Brain microvascular endothelial cell (primary cell): Measurements from ENCODE around the gene E2F1.
"Not testable (repeated sequence)": the region's sequence is repeated elsewhere in the genome, so short reads cannot be mapped to it uniquely, and the experiment has no call there.

ENCODE experiments used
- DNase-seq: peaks from one replicate; pipeline ENCODE4 v3.0.0-alpha.2; 2020
- H3K27ac ChIP-seq: fragments of 250-450 bp; sonication (Bioruptor Pico); 2 replicates; pipeline ENCODE4 v1.5.1; 2020; ENCODE audit warnings: mild to moderate bottlenecking, moderate library complexity
- H3K27me3 ChIP-seq: fragments of 250-450 bp; sonication (Bioruptor Pico); replicated peaks from 2 replicates; pipeline ENCODE4 v1.5.1; 2020; ENCODE audit warnings: mild to moderate bottlenecking
- H3K36me3 ChIP-seq: fragments of 250-450 bp; sonication (Bioruptor Pico); replicated peaks from 2 replicates; pipeline ENCODE4 v1.5.1; 2020; ENCODE audit warnings: mild to moderate bottlenecking
- H3K4me3 ChIP-seq: 2 replicates; pipeline ENCODE4 v1.5.1; 2011; ENCODE audit warnings: low read depth, mild to moderate bottlenecking, control low read depth, low read length, moderate library complexity
- in situ Hi-C: cut with HindIII; loops from 2 replicates; pipeline ENCODE4 v1.10.0; 2017; ENCODE audit warnings: low sequenced_read_pairs, low pct_ligation_motif_present
- TF ChIP-seq, protein P1 (sequence below): IDR thresholded peaks from 2 replicates; pipeline ENCODE4 v1.5.1; 2011; ENCODE audit warnings: low read depth, mild to moderate bottlenecking, moderate library complexity, low read length, control low read depth, inconsistent platforms; ENCODE audit errors: missing control alignments

Gene E2F1

DNA sequence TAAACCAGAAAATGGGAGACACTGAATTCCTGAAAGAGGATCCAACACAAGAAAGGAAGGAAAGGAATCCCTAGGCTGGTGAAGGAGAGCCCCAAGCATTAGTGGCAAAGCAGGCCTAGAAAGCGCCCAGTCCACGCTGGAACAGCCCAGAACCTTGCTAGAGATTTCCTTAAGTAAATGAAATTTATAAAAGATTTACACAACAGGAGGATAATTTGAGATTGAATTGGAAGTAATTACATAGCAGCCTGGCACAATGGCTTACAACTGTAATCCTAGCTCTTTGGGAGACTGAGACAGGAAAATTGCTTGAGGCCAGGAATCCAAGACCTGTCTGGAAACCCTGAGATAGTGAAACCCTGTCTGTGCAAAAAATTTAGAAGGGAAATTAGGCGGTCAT lies 50.8 kb downstream of the E2F1 start:
- H3K4me3 ChIP-seq: no peak overlapping the region
- DNase-seq: no peak
- H3K36me3 ChIP-seq: peaks cover 10% of the 10 kb centered on the region
- H3K27me3 ChIP-seq: no peaks in the 10 kb centered on the region
- in situ Hi-C loops: no loop called here
- H3K27ac ChIP-seq: no peak overlapping the region
- TF ChIP-seq, protein P1, sequence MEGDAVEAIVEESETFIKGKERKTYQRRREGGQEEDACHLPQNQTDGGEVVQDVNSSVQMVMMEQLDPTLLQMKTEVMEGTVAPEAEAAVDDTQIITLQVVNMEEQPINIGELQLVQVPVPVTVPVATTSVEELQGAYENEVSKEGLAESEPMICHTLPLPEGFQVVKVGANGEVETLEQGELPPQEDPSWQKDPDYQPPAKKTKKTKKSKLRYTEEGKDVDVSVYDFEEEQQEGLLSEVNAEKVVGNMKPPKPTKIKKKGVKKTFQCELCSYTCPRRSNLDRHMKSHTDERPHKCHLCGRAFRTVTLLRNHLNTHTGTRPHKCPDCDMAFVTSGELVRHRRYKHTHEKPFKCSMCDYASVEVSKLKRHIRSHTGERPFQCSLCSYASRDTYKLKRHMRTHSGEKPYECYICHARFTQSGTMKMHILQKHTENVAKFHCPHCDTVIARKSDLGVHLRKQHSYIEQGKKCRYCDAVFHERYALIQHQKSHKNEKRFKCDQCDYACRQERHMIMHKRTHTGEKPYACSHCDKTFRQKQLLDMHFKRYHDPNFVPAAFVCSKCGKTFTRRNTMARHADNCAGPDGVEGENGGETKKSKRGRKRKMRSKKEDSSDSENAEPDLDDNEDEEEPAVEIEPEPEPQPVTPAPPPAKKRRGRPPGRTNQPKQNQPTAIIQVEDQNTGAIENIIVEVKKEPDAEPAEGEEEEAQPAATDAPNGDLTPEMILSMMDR: no peak

DNA sequence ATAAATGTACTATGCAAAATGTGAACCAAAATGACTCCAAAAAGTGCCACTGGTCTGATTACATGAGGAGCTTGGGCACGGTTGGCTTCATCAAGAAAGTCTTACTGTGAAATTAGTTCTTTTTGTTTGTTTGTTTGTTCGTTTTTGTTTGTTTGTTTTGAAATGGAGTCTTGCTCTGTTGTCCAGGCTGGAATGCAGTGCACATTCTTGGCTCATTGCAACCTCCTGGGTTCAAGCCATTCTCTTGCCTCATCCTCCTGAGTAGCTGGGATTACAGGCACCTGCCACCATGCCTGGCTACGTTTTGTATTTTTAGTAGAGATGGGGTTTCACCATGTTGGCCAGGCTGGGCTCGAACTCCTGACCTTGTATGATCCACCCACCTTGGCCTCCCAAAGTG lies 54.3 kb downstream of the E2F1 start:
- in situ Hi-C loops, H3K27ac ChIP-seq, H3K4me3 ChIP-seq, DNase-seq, H3K27me3 ChIP-seq: not testable (repeated sequence)
- H3K36me3 ChIP-seq: peaks cover 12% of the 10 kb centered on the region

DNA sequence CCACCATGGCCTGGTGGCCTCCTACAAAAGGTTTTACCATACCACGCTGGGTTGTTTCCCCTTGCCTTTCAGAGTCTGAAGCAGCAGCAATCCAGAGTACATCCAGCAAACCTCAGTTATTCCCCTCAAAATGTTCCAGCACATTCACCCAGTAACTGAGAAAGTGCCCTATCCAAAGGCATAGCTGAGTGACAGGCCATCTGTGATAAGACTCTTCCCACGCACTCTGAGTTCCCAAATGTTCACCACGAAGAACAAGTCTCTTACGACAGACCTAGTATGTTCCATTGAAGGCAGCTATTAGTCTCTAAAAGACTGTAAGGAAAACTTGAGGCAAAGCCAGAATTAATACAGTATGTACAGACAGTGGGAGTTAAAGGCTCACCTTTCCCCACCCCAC lies 55.7 kb downstream of the E2F1 start:
- Histone ChIP-seq H3K27ac (no peak overlapping the region), H3K36me3 (peaks cover 8% of the 10 kb centered on the region), H3K4me3 (no peak overlapping the region), H3K27me3 (no peaks in the 10 kb centered on the region)
- TF ChIP-seq, protein P1: no peak
- in situ Hi-C loops: no loop called here
- no peak for DNase-seq

DNA sequence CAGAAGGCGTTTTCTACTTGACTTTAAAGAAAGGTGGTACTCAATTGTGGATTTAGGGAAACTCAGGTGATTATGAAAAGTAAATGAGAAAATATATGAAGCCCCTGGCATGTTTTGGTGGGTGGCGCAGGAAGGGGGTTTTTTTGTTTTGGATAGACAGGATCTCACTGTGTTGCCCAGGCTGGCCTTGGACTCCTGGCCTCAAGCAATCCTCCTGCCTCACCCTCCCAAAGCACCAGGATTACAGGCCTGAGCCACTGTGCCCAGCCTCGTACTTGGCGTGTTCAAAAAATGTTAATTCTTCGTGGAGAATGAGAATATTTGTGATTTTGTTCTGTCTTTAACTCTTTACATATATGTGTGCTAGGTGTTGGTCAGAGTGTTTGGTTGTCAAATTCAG lies 56.2 kb downstream of the E2F1 start:
- DNase-seq: no peak
- H3K27me3 ChIP-seq: no peaks in the 10 kb centered on the region
- no peak overlapping the region for H3K27ac ChIP-seq
- in situ Hi-C loops: no loop called here
- H3K4me3 ChIP-seq: no peak overlapping the region
- TF ChIP-seq, protein P1: no peak
- peaks cover 8% of the 10 kb centered on the region for H3K36me3 ChIP-seq

DNA sequence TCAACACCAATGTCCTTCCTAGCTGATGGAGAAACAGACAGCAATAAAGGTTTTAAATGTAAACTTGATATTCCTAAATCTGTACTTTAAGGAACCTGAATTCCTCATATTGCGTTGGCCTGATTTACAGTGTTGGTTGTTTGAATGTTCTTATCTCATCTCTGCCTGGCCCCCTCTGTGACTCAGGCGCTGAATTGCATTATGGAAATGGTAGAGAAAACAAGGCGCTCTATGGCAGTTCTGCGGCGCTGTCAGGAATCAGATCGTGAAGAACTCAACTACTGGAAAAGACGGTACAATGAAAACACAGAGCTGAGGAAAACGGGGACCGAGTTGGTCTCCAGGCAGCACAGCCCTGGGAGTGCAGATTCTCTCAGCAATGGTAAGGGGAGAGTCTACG lies 56.7 kb downstream of the E2F1 start:
- TF ChIP-seq, protein P1: no peak
- Histone ChIP-seq H3K27ac (no peak overlapping the region), H3K4me3 (no peak overlapping the region), H3K27me3 (no peaks in the 10 kb centered on the region), H3K36me3 (peaks cover 11% of the 10 kb centered on the region)
- no peak for DNase-seq
- in situ Hi-C loops: no loop called here

DNA sequence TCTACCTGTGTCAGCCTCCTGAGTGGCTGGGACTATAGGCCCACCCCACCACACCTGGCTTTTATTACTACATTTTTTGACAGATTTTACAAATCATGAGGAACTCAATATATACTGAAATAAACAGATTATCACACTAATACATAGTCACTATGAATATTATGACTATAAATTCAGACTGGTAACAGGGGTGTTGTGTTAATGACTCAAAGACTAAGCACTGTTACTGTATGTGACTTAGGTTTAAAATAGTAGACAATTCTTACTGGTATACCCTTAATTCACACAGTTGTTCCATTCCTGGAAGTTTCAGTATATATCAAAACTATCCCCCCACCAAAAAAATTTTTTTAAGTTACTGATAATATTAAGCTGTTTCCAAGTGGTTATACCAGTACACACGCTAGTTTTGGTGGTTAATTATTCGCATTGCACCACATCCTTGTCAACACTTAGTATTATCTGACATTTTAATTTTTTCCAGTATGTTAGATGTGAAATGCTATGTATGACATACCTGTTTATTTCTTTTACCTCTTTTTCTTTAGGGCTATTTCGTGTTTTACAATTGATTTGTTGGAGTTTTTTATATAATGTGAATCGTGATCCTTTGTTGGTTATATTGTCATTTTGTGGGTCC lies 58.5 kb downstream of the E2F1 start:
- H3K27ac ChIP-seq: no peak overlapping the region
- TF ChIP-seq, protein P1: no peak
- in situ Hi-C loops: no loop called here
- no peak for DNase-seq
- H3K36me3 ChIP-seq: peaks cover 11% of the 10 kb centered on the region
- H3K4me3 ChIP-seq: no peak overlapping the region
- H3K27me3 ChIP-seq: no peaks in the 10 kb centered on the region
